Stomach smooth muscle (tissue), 2 donors: ENCODE measurements around the gene STK4.

Experiments used
- H3K27ac ChIP-seq: one replicate; pipeline ENCODE4 v1.7.0; 2013; ENCODE audit warnings: mild to moderate bottlenecking, low read length, inconsistent platforms
- H3K27me3 ChIP-seq, 2 donors: one replicate each; pipeline ENCODE4 v1.7.0; 2013; ENCODE audit warnings: low read length in 2 of 2; ENCODE audit not compliant: insufficient read depth in 2 of 2, control insufficient read depth in 1 of 2
- H3K36me3 ChIP-seq, 2 donors: one replicate each; pipeline ENCODE4 v1.7.0; 2013; ENCODE audit warnings: low read length in 2 of 2; ENCODE audit not compliant: control insufficient read depth in 2 of 2, insufficient read depth in 2 of 2
- H3K4me1 ChIP-seq: one replicate; pipeline ENCODE4 v1.7.0; 2013; ENCODE audit warnings: low read length; ENCODE audit not compliant: control insufficient read depth, insufficient read depth
- H3K4me3 ChIP-seq, 2 donors: one replicate each; pipeline ENCODE4 v1.7.0; 2013; ENCODE audit warnings: low read length in 2 of 2
- H3K9ac ChIP-seq, 2 donors: one replicate each; pipeline ENCODE4 v1.7.0; 2013; ENCODE audit warnings: low read length in 2 of 2, mild to moderate bottlenecking in 1 of 2
- H3K9me3 ChIP-seq, 2 donors: one replicate each; pipeline ENCODE4 v1.7.0; 2013; ENCODE audit warnings: low read length in 2 of 2; ENCODE audit not compliant: control insufficient read depth in 2 of 2
- donor health status: healthy.
- donor health status: Pancreatic carcinoma.

STK4 gene

GRCh38 chr20:44936510-44936909 lies 29.8 kb upstream of the STK4 start:
- Histone ChIP-seq H3K4me1 (no peaks in the 10 kb centered on the region), H3K9ac (no peak overlapping the region), H3K27ac (no peak overlapping the region), H3K27me3 (no peaks in the 10 kb centered on the region), H3K4me3 (no peak overlapping the region), H3K9me3 (no peaks in the 10 kb centered on the region), H3K36me3 (peaks cover 7 to 16% of the 10 kb centered on the region in 2 donors)

- Histone ChIP-seq H3K9me3 (no peaks in the 10 kb centered on the region), H3K27me3 (no peaks in the 10 kb centered on the region), H3K36me3 (peaks cover 23 to 34% of the 10 kb centered on the region in 2 donors), H3K4me3 (no peak overlapping the region), H3K4me1 (no peaks in the 10 kb centered on the region), H3K9ac (no peak overlapping the region), H3K27ac (no peak overlapping the region)
Observed at GRCh38 chr20:44938637-44939036, 27.7 kb upstream of the STK4 start.

- no peak overlapping the region for H3K4me3 ChIP-seq
- H3K27ac ChIP-seq: no peak overlapping the region
- H3K36me3 ChIP-seq: peaks cover 31 to 39% of the 10 kb centered on the region in 2 donors
- H3K4me1 ChIP-seq: no peaks in the 10 kb centered on the region
- H3K9ac ChIP-seq: no peak overlapping the region
- no peaks in the 10 kb centered on the region for H3K9me3 ChIP-seq
- no peaks in the 10 kb centered on the region for H3K27me3 ChIP-seq
Observed at GRCh38 chr20:44941120-44941691, 25.1 kb upstream of the STK4 start.

GRCh38 chr20:44942264-44942973 lies 23.9 kb upstream of the STK4 start:
- H3K4me1 ChIP-seq: no peaks in the 10 kb centered on the region
- no peaks in the 10 kb centered on the region for H3K27me3 ChIP-seq
- no peak overlapping the region for H3K9ac ChIP-seq
- peaks cover 35 to 42% of the 10 kb centered on the region in 2 donors for H3K36me3 ChIP-seq
- no peak overlapping the region for H3K4me3 ChIP-seq
- H3K27ac ChIP-seq: no peak overlapping the region
- no peaks in the 10 kb centered on the region for H3K9me3 ChIP-seq

GRCh38 chr20:44943828-44944227 lies 22.5 kb upstream of the STK4 start:
- H3K9me3 ChIP-seq: no peaks in the 10 kb centered on the region
- H3K4me3 ChIP-seq: no peak overlapping the region
- H3K27ac ChIP-seq: no peak overlapping the region
- H3K27me3 ChIP-seq: no peaks in the 10 kb centered on the region
- H3K9ac ChIP-seq: no peak overlapping the region
- H3K4me1 ChIP-seq: no peaks in the 10 kb centered on the region
- H3K36me3 ChIP-seq: peaks cover 44 to 47% of the 10 kb centered on the region in 2 donors

- no peak overlapping the region for H3K4me3 ChIP-seq
- H3K9ac ChIP-seq: no peak overlapping the region
- no peaks in the 10 kb centered on the region for H3K27me3 ChIP-seq
- no peak overlapping the region for H3K27ac ChIP-seq
- peaks cover 49 to 58% of the 10 kb centered on the region in 2 donors for H3K36me3 ChIP-seq
- no peaks in the 10 kb centered on the region for H3K4me1 ChIP-seq
- no peaks in the 10 kb centered on the region for H3K9me3 ChIP-seq
Observed at GRCh38 chr20:44945261-44945660, 21.1 kb upstream of the STK4 start.

- H3K36me3 ChIP-seq: peaks cover 52 to 62% of the 10 kb centered on the region in 2 donors
- H3K4me3 ChIP-seq: no peak overlapping the region
- H3K27ac ChIP-seq: no peak overlapping the region
- H3K9ac ChIP-seq: no peak overlapping the region
- no peaks in the 10 kb centered on the region for H3K27me3 ChIP-seq
- H3K4me1 ChIP-seq: no peaks in the 10 kb centered on the region
- H3K9me3 ChIP-seq: no peaks in the 10 kb centered on the region
Observed at GRCh38 chr20:44946271-44946852, 19.9 kb upstream of the STK4 start.

- Histone ChIP-seq H3K36me3 (peaks cover 52 to 61% of the 10 kb centered on the region in 2 donors), H3K9ac (no peak overlapping the region), H3K4me1 (no peaks in the 10 kb centered on the region), H3K27me3 (no peaks in the 10 kb centered on the region), H3K4me3 (no peak overlapping the region), H3K9me3 (no peaks in the 10 kb centered on the region), H3K27ac (no peak overlapping the region)
Observed at GRCh38 chr20:44948107-44948506, 18.2 kb upstream of the STK4 start.

GRCh38 chr20:44948513-44948912 lies 17.8 kb upstream of the STK4 start:
- H3K4me1 ChIP-seq: no peaks in the 10 kb centered on the region
- H3K4me3 ChIP-seq: no peak overlapping the region
- no peak overlapping the region for H3K27ac ChIP-seq
- H3K9me3 ChIP-seq: no peaks in the 10 kb centered on the region
- peaks cover 52 to 61% of the 10 kb centered on the region in 2 donors for H3K36me3 ChIP-seq
- no peak overlapping the region for H3K9ac ChIP-seq
- no peaks in the 10 kb centered on the region for H3K27me3 ChIP-seq

GRCh38 chr20:44950368-44950767 lies 15.9 kb upstream of the STK4 start:
- H3K9me3 ChIP-seq: no peaks in the 10 kb centered on the region
- no peak overlapping the region for H3K4me3 ChIP-seq
- no peak overlapping the region for H3K9ac ChIP-seq
- peaks cover 66 to 73% of the 10 kb centered on the region in 2 donors for H3K36me3 ChIP-seq
- no peaks in the 10 kb centered on the region for H3K4me1 ChIP-seq
- H3K27ac ChIP-seq: no peak overlapping the region
- H3K27me3 ChIP-seq: no peaks in the 10 kb centered on the region

GRCh38 chr20:44952731-44953130 lies 13.6 kb upstream of the STK4 start:
- Histone ChIP-seq H3K36me3 (peaks cover 67 to 75% of the 10 kb centered on the region in 2 donors), H3K27me3 (no peaks in the 10 kb centered on the region), H3K27ac (no peak overlapping the region), H3K4me3 (no peak overlapping the region), H3K4me1 (no peaks in the 10 kb centered on the region), H3K9ac (no peak overlapping the region), H3K9me3 (no peaks in the 10 kb centered on the region)
